Brain microvascular endothelial cell (primary cell): ENCODE results near the gene OBP2A.

Source experiments
- DNase-seq: peaks from one replicate; pipeline ENCODE4 v3.0.0-alpha.2; 2020
- H3K27ac ChIP-seq: fragments of 250-450 bp; sonication (Bioruptor Pico); 2 replicates; pipeline ENCODE4 v1.5.1; 2020; ENCODE audit warnings: mild to moderate bottlenecking, moderate library complexity
- H3K27me3 ChIP-seq: fragments of 250-450 bp; sonication (Bioruptor Pico); replicated peaks from 2 replicates; pipeline ENCODE4 v1.5.1; 2020; ENCODE audit warnings: mild to moderate bottlenecking
- H3K36me3 ChIP-seq: fragments of 250-450 bp; sonication (Bioruptor Pico); replicated peaks from 2 replicates; pipeline ENCODE4 v1.5.1; 2020; ENCODE audit warnings: mild to moderate bottlenecking
- H3K4me3 ChIP-seq: 2 replicates; pipeline ENCODE4 v1.5.1; 2011; ENCODE audit warnings: low read depth, mild to moderate bottlenecking, control low read depth, low read length, moderate library complexity
- CTCF ChIP-seq: IDR thresholded peaks from 2 replicates; pipeline ENCODE4 v1.5.1; 2011; ENCODE audit warnings: low read depth, mild to moderate bottlenecking, moderate library complexity, low read length, control low read depth, inconsistent platforms; ENCODE audit errors: missing control alignments
- in situ Hi-C: cut with HindIII; loops from 2 replicates; pipeline ENCODE4 v1.10.0; 2017; ENCODE audit warnings: low sequenced_read_pairs, low pct_ligation_motif_present

The OBP2A gene

GRCh38 chr9:135514342-135515082 lies 31.4 kb upstream of the OBP2A start:
- in situ Hi-C loops: no loop called here
- DNase-seq: no peak
- Histone ChIP-seq H3K36me3 (no peaks in the 10 kb centered on the region), H3K27ac (no peak overlapping the region), H3K4me3 (no peak overlapping the region), H3K27me3 (no peaks in the 10 kb centered on the region)
- no peak for TF ChIP-seq CTCF

- Histone ChIP-seq H3K36me3 (no peaks in the 10 kb centered on the region), H3K4me3 (no peak overlapping the region), H3K27ac (no peak overlapping the region), H3K27me3 (no peaks in the 10 kb centered on the region)
- TF ChIP-seq CTCF: no peak
- DNase-seq: no peak
- in situ Hi-C loops: no loop called here
Measured at GRCh38 chr9:135515083-135515951, 30.6 kb upstream of the OBP2A start.

- no peak overlapping the region for H3K27ac ChIP-seq
- H3K36me3 ChIP-seq: no peaks in the 10 kb centered on the region
- in situ Hi-C loops: no loop called here
Measured at GRCh38 chr9:135516132-135516860, 29.6 kb upstream of the OBP2A start.

GRCh38 chr9:135517407-135517822 lies 28.5 kb upstream of the OBP2A start:
- Histone ChIP-seq H3K27ac (no peak overlapping the region), H3K36me3 (no peaks in the 10 kb centered on the region), H3K27me3 (no peaks in the 10 kb centered on the region), H3K4me3 (no peak overlapping the region)
- in situ Hi-C loops: no loop called here
- DNase-seq: no peak
- TF ChIP-seq CTCF: no peak

More at GRCh38 chr9:135516132-135516860, 29.6 kb upstream of the OBP2A start:
- DNase-seq: no peak
- H3K27me3 ChIP-seq: no peaks in the 10 kb centered on the region
- TF ChIP-seq CTCF: no peak
- no peak overlapping the region for H3K4me3 ChIP-seq

DNA sequence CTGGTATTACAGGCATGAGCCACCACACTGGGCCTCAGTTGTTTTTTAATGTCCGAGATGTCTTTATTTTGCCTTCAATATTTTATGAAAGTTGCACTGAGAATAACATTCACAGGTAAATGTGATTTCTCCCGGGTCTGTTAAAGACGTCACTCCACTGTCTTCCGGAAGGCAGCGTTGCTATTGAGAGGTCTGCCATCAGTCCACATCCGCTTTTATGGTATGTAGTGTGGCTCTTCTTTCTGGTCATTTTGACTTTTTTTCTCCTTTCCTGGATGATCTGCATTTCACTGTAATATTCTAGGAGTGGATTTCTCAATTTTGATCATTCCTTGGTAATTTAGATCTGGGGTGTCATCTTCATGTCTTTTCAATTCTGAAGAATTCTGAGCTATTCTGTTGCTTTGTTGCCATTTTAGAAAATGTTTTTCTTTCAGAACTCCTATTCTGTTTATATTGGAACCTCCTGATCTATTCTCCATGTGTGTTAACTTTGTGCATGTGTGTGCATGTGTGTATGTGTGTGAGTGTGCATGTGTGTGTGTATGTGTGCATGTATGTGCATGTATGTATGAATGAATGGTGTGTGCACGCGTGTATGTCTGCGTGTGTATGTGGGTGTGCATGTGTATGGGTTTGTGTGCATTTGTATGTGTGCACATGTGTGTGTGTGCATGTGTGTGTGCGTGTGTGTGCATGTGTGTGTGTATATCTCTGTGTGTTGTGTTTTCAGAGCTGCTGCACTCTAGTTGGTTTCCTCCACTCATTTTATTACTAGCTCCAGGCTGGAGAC lies 26.6 kb upstream of the OBP2A start:
- in situ Hi-C loops: no loop called here
- no peak for TF ChIP-seq CTCF

More for the DNA sequence above, 26.6 kb upstream of the OBP2A start:
- Histone ChIP-seq H3K36me3 (no peaks in the 10 kb centered on the region), H3K4me3 (no peak overlapping the region), H3K27ac (no peak overlapping the region), H3K27me3 (no peaks in the 10 kb centered on the region)
- no peak for DNase-seq
